Panc1 (cell line): ENCODE results near the gene SLC25A22.
A peak's percentile ranks its signal among the peaks of the same experiment; 100 is the strongest.

Source experiments
- POLR2AphosphoS5 ChIP-seq: IDR thresholded peaks from 2 replicates; pipeline ENCODE4 v1.6.1; 2012; ENCODE audit warnings: mild to moderate bottlenecking, low read depth, low read length, moderate library complexity
- TF ChIP-seq, protein P1 (sequence below): fragments of 450-650 bp; IDR thresholded peaks from 2 replicates; pipeline ENCODE4 v1.5.1; 2017; ENCODE audit warnings: mild to moderate bottlenecking
- TF ChIP-seq, protein P2 (sequence below), 2 experiments: IDR thresholded peaks; 2 replicates each; pipeline ENCODE4 v1.6.1; 2011 to 2012; ENCODE audit warnings: low read depth in 2 of 2, control low read depth in 1 of 2, low read length in 1 of 2, mild to moderate bottlenecking in 1 of 2, moderate library complexity in 1 of 2; ENCODE audit not compliant: insufficient read depth in 1 of 2

DNA sequence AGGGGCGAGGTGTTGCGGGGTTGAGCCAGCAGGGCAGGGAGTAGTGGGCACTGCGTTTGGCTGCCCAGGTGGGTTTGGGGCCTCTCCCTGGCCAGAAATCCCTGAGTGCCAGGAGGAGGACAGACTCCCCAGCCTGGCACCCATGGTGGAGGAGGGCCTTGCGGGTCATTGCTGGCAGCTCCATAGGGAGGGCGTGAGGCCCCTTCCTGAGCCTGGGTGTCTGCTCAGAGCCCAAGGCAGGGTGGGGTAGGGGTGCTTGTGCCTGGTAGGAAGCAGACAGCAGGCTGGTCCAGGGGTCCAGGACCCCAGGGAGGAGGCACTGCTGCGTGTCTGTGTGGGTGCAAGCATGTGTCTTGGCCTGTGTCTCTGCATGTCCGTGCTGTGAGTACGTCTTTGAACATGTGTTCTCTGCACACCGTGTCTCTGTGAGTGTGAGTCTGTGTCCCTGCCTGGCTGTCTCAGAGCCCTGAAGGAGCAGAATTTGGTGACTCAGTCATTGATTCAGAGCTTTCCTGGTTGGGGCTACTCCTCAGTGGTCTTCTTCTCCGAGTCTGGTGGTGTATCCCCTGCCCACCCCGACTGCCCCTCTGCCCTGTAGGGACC lies 48.5 kb upstream of the SLC25A22 start:
- TF ChIP-seq, protein P1, sequence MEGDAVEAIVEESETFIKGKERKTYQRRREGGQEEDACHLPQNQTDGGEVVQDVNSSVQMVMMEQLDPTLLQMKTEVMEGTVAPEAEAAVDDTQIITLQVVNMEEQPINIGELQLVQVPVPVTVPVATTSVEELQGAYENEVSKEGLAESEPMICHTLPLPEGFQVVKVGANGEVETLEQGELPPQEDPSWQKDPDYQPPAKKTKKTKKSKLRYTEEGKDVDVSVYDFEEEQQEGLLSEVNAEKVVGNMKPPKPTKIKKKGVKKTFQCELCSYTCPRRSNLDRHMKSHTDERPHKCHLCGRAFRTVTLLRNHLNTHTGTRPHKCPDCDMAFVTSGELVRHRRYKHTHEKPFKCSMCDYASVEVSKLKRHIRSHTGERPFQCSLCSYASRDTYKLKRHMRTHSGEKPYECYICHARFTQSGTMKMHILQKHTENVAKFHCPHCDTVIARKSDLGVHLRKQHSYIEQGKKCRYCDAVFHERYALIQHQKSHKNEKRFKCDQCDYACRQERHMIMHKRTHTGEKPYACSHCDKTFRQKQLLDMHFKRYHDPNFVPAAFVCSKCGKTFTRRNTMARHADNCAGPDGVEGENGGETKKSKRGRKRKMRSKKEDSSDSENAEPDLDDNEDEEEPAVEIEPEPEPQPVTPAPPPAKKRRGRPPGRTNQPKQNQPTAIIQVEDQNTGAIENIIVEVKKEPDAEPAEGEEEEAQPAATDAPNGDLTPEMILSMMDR: no peak
- TF ChIP-seq, protein P2, sequence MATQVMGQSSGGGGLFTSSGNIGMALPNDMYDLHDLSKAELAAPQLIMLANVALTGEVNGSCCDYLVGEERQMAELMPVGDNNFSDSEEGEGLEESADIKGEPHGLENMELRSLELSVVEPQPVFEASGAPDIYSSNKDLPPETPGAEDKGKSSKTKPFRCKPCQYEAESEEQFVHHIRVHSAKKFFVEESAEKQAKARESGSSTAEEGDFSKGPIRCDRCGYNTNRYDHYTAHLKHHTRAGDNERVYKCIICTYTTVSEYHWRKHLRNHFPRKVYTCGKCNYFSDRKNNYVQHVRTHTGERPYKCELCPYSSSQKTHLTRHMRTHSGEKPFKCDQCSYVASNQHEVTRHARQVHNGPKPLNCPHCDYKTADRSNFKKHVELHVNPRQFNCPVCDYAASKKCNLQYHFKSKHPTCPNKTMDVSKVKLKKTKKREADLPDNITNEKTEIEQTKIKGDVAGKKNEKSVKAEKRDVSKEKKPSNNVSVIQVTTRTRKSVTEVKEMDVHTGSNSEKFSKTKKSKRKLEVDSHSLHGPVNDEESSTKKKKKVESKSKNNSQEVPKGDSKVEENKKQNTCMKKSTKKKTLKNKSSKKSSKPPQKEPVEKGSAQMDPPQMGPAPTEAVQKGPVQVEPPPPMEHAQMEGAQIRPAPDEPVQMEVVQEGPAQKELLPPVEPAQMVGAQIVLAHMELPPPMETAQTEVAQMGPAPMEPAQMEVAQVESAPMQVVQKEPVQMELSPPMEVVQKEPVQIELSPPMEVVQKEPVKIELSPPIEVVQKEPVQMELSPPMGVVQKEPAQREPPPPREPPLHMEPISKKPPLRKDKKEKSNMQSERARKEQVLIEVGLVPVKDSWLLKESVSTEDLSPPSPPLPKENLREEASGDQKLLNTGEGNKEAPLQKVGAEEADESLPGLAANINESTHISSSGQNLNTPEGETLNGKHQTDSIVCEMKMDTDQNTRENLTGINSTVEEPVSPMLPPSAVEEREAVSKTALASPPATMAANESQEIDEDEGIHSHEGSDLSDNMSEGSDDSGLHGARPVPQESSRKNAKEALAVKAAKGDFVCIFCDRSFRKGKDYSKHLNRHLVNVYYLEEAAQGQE (IDR thresholded peaks at IDR 0.05; ENCODE audit: insufficient read depth in 1 of 2, low read depth in 2 of 2, low read length in 1 of 2): no peak
- TF ChIP-seq POLR2AphosphoS5: peak; percentile 40
